MM.1S (cell line): ENCODE measurements around the gene FKBP2.

Source experiments
- DNase-seq: peaks from one replicate; pipeline ENCODE4 v3.0.0-alpha.2; 2015
- H2AFZ ChIP-seq: fragments of 300-600 bp; sonication (generic); 2 replicates; pipeline ENCODE4 v1.6.0; 2016; ENCODE audit warnings: antibody characterized with exemption, low read length
- H3F3A ChIP-seq: fragments of 300-600 bp; sonication (generic); 2 replicates; pipeline ENCODE4 v1.6.1; 2016; ENCODE audit warnings: mild to moderate bottlenecking, antibody characterized with exemption, low read length, moderate library complexity, mixed read lengths; ENCODE audit not compliant: insufficient read depth
- H3K27ac ChIP-seq: fragments of 300-600 bp; sonication (generic); 2 replicates; pipeline ENCODE4 v1.5.1; 2016; ENCODE audit warnings: mild to moderate bottlenecking, low read length
- H3K27me3 ChIP-seq: fragments of 300-600 bp; sonication (generic); replicated peaks from 2 replicates; pipeline ENCODE4 v1.6.0; 2016; ENCODE audit warnings: low read length; ENCODE audit not compliant: insufficient read depth
- H3K36me3 ChIP-seq: fragments of 300-600 bp; sonication (generic); replicated peaks from 2 replicates; pipeline ENCODE4 v1.6.1; 2016; ENCODE audit warnings: mild to moderate bottlenecking, low read length, mixed read lengths; ENCODE audit not compliant: insufficient read depth
- H3K4me1 ChIP-seq: fragments of 300-600 bp; sonication (generic); 2 replicates; pipeline ENCODE4 v1.6.1; 2016; ENCODE audit warnings: low read length, mixed read lengths
- H3K4me2 ChIP-seq: fragments of 300-600 bp; sonication (generic); 2 replicates; pipeline ENCODE4 v1.6.0; 2016; ENCODE audit warnings: low read depth, low read length
- H3K4me3 ChIP-seq: fragments of 300-600 bp; sonication (generic); 2 replicates; pipeline ENCODE4 v1.5.1; 2016; ENCODE audit warnings: low read length, mixed read lengths
- H3K79me2 ChIP-seq: fragments of 300-600 bp; sonication (generic); 2 replicates; pipeline ENCODE4 v1.6.1; 2016; ENCODE audit warnings: mixed run types, low read length, mixed read lengths
- H3K9ac ChIP-seq: fragments of 300-600 bp; sonication (generic); 2 replicates; pipeline ENCODE4 v1.6.1; 2016; ENCODE audit warnings: low read length, mixed read lengths
- H3K9me2 ChIP-seq: fragments of 300-600 bp; sonication (generic); replicated peaks from 2 replicates; pipeline ENCODE4 v1.6.1; 2016; ENCODE audit warnings: mild to moderate bottlenecking, low read length, mixed read lengths; ENCODE audit not compliant: insufficient read depth
- H3K9me3 ChIP-seq: fragments of 300-600 bp; sonication (generic); replicated peaks from 2 replicates; pipeline ENCODE4 v1.6.1; 2016; ENCODE audit warnings: mild to moderate bottlenecking, low read length, mixed read lengths; ENCODE audit not compliant: insufficient read depth
- H4K20me1 ChIP-seq: fragments of 300-600 bp; sonication (generic); 2 replicates; pipeline ENCODE4 v1.6.1; 2016; ENCODE audit warnings: mild to moderate bottlenecking, low read length, moderate library complexity, mixed read lengths; ENCODE audit not compliant: insufficient read depth
- EZH2 ChIP-seq: fragments of 300-600 bp; sonication (generic); optimal IDR thresholded peaks from 2 replicates; pipeline ENCODE3; 2017; ENCODE audit warnings: low read depth, mild to moderate bottlenecking, antibody characterized with exemption, low read length, mixed read lengths
- EZH2phosphoT487 ChIP-seq: fragments of 300-600 bp; sonication (generic); IDR thresholded peaks from 2 replicates; pipeline ENCODE4 v1.6.1; 2018; ENCODE audit warnings: antibody characterized with exemption, low read length
- TF ChIP-seq, protein P1 (sequence below): fragments of 300-600 bp; sonication (generic); IDR thresholded peaks from 2 replicates; pipeline ENCODE4 v1.5.1; 2016; ENCODE audit warnings: antibody characterized with exemption, low read length, mixed read lengths

The FKBP2 gene

DNA sequence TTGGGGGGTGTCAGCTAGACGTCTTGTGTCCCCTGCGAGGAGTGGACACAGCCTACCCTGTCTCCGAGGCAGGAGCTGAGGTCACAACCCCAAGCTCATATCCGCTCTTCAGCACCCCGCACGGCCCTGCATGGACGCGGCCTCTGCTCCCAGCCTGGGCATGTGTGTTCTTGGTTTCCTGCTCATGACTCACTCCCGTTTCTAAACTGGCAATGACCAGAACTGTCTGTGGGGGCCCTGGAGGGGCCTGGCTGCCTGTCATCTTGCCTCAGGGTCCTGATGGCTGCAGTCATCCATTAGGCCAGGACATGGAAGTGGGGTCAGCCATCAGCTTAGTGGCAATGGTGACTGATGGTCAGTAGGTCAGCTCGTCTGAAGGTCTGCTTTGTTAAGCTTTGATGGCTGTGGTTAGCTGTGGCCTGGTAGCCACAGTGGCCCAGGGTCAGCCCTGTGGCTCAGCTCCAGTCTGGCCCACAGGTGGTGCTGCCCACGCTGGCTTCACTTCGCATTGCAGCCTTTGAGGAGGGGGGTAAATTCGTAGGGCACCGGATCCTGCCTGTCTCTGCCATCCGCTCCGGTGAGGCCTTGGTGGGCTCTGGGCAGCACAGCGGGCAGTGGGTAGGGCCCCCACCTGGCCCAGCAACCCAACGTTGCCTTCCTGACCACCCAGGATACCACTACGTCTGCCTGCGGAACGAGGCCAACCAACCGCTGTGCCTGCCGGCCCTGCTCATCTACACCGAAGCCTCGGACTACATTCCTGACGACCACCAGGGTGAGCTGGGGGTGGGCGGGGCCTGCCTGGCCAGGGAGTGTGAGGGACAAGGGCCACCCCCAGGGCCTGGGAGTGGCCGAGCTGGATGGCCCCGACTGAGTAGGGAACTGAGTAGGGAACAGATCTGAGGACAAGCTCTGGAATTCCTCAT lies 22.4 kb downstream of the FKBP2 start:
- TF ChIP-seq, protein P1, sequence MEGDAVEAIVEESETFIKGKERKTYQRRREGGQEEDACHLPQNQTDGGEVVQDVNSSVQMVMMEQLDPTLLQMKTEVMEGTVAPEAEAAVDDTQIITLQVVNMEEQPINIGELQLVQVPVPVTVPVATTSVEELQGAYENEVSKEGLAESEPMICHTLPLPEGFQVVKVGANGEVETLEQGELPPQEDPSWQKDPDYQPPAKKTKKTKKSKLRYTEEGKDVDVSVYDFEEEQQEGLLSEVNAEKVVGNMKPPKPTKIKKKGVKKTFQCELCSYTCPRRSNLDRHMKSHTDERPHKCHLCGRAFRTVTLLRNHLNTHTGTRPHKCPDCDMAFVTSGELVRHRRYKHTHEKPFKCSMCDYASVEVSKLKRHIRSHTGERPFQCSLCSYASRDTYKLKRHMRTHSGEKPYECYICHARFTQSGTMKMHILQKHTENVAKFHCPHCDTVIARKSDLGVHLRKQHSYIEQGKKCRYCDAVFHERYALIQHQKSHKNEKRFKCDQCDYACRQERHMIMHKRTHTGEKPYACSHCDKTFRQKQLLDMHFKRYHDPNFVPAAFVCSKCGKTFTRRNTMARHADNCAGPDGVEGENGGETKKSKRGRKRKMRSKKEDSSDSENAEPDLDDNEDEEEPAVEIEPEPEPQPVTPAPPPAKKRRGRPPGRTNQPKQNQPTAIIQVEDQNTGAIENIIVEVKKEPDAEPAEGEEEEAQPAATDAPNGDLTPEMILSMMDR, result no peak
- no peak for TF ChIP-seq EZH2phosphoT487
- no peak for TF ChIP-seq EZH2
- Histone ChIP-seq H3K4me1 (no peaks in the 10 kb centered on the region), H4K20me1 (no peaks in the 10 kb centered on the region), H3K27ac (no peak overlapping the region), H3K4me3 (no peak overlapping the region), H3K27me3 (no peaks in the 10 kb centered on the region), H2AFZ (no peak overlapping the region), H3F3A (no peaks in the 10 kb centered on the region), H3K9ac (no peak overlapping the region), H3K9me2 (no peaks in the 10 kb centered on the region), H3K79me2 (no peaks in the 10 kb centered on the region; the same call in 1 of the 2 replicates), H3K9me3 (no peaks in the 10 kb centered on the region), H3K4me2 (no peak overlapping the region), H3K36me3 (no peaks in the 10 kb centered on the region)
- no peak for DNase-seq

DNA sequence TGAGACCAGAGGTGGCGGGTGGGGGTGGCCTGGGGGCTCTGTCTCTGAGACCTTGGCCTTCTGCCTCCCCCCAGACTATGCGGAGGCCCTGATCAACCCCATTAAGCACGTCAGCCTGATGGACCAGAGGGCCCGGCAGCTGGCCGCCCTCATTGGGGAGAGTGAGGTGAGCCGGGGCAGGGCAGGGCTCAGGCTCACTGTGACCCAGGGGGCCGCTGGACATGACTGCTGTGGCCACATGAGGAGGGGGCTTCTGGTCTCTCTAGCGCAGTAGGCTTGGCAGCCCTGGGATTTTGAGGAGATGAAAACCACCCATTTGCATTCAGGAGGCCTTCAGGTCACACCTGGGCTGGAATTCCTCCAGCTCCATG lies 23.0 kb downstream of the FKBP2 start:
- Histone ChIP-seq H3F3A (0 out of 2 replicates have a peak, but pooled peaks cover 4% of the 10 kb centered on the region), H3K27ac (no peak overlapping the region), H3K4me1 (no peaks in the 10 kb centered on the region), H3K9me3 (no peaks in the 10 kb centered on the region), H3K36me3 (no peaks in the 10 kb centered on the region), H2AFZ (no peak overlapping the region), H3K79me2 (no peaks in the 10 kb centered on the region; the same call in 1 of the 2 replicates), H3K4me2 (no peak overlapping the region), H3K27me3 (no peaks in the 10 kb centered on the region), H3K4me3 (no peak overlapping the region), H3K9me2 (no peaks in the 10 kb centered on the region), H3K9ac (no peak overlapping the region), H4K20me1 (no peaks in the 10 kb centered on the region)
- TF ChIP-seq EZH2phosphoT487 (no peak), EZH2 (no peak)
- TF ChIP-seq, protein P1, result no peak
- no peak for DNase-seq

DNA sequence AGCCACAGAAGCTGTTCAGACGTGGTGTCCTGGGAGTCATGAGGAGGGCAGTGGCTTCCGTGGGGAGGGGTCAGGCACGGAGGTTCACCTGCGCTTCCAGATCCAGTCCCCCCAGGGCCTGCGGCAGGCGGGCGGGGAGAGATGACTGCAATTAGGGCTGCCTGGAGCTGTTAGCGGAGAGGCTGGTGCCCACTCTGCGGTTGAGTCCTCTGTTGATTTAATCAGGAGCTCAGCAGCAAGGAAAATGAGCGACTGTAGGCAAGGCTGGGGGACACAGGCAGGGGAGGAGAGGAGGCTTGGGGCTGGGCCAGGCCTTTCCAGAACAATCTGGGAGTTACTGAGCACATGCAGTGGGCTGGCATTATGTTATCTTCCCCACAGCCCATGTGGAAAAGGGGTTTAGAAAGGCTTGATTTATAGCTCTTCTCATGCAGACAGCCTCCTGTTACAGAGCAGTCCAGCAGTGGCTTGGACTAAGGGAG lies 23.5 kb downstream of the FKBP2 start:
- 0 out of 2 replicates have a peak, but pooled peaks cover 8% of the 10 kb centered on the region for H3F3A ChIP-seq
- no peak for DNase-seq
- no peak overlapping the region for H3K4me2 ChIP-seq
- no peaks in the 10 kb centered on the region for H4K20me1 ChIP-seq
- no peak overlapping the region for H2AFZ ChIP-seq
- no peaks in the 10 kb centered on the region for H3K9me3 ChIP-seq
- H3K27me3 ChIP-seq, result no peaks in the 10 kb centered on the region
- H3K79me2 ChIP-seq, result no peaks in the 10 kb centered on the region; the same call in 1 of the 2 replicates
- TF ChIP-seq EZH2 (no peak), EZH2phosphoT487 (no peak)
- TF ChIP-seq, protein P1, result no peak
- H3K4me1 ChIP-seq, result no peaks in the 10 kb centered on the region
- H3K9ac ChIP-seq, result no peak overlapping the region
- no peak overlapping the region for H3K27ac ChIP-seq
- no peaks in the 10 kb centered on the region for H3K36me3 ChIP-seq
- H3K9me2 ChIP-seq, result no peaks in the 10 kb centered on the region
- no peak overlapping the region for H3K4me3 ChIP-seq
